COLO668 (cell line): ENCODE results near the gene ANP32A.
"Not testable (repeated sequence)": the region's sequence is repeated elsewhere in the genome, so short reads cannot be mapped to it uniquely, and the experiment has no call there.

Experiments used
- DNase-seq: peaks from one replicate; lab custom pipeline; 2025; ENCODE audit not compliant: unreplicated experiment; lab: John Stamatoyannopoulos, UW

The ANP32A gene

DNA sequence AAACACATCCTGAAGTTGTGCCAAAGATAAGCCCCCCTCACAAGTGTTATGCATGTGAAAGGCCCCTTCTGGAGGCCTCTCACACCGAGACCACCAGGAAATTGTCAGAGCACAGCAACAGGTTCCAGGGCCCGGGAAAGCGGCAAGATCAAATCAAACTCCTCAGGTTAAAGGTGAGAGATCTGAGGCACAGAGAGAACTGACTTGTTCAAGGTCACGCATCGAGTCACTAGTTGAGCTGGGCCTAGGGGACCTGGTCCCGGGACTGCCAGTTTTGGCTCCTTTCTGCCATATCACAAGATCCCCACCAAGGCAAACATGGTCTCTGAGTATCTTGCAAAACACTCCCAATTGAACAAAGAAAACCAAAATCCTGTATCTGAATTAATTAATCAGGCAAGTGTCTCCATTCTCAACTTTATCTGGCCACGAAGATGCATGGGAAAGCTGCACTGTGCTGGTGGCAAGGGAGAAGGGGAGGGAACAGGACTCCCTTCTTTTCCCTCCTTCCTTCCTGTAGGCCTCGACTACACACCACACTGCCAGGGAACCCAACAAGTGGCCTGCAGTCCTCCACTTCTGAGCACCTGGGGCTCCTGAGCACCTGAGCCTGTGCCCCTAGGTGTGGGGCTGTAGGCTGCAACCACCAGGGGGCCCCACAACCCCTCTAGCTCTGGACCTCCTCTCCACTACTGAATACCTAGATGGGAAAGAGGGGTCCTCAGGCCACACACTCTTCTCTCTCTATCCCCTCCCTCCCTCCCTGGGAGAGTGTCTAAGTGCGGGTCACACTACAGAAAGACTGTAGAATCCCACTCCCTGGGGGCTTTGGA, 37.3 kb downstream of the ANP32A start:
- DNase-seq: peak; percentile 43

- no peak for DNase-seq
Measured at GRCh38 chr15:68782589-68783161, 38.0 kb downstream of the ANP32A start.

DNA sequence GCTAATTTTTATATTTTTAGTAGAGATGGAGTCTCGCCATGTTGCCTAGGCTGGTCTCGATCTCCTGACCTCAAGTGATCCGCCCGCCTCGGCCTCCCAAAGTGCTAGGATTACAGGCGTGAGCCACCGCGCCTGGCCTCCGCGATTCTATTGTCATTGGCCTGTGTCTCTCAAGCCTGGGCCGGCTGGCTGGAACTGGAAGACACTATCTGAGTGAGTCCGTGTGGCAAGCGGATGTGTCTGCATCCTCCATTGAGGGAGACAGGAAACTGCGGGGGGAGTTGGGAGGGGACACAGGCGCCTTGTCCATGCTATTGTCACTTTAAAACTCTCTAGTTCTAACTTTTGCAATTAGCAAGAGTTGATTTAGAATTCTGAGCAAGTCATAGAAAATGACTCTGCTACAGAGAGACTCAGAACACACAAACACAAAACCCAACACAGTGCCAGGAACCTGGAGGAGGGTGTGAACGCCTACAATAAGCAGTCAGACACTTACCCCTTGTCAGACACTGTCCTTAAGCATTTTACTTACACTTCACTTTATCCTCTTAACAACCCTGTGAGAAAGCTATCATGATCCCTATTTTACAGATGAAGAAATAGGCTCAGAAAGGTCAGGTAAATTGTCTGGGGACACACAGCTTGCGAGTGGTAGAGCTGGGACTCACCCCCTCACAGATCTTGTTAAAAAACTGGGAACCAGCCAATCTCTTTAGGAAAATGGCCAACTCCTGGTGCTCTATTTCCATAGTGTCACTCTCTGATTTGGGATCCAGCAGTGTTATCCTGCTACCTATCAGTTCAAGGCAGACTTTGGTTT, 38.7 kb downstream of the ANP32A start:
- no peak for DNase-seq

GRCh38 chr15:68781217-68781616, 39.5 kb downstream of the ANP32A start:
- no peak for DNase-seq

GRCh38 chr15:68778876-68779275, 41.8 kb downstream of the ANP32A start:
- DNase-seq: no peak

DNA sequence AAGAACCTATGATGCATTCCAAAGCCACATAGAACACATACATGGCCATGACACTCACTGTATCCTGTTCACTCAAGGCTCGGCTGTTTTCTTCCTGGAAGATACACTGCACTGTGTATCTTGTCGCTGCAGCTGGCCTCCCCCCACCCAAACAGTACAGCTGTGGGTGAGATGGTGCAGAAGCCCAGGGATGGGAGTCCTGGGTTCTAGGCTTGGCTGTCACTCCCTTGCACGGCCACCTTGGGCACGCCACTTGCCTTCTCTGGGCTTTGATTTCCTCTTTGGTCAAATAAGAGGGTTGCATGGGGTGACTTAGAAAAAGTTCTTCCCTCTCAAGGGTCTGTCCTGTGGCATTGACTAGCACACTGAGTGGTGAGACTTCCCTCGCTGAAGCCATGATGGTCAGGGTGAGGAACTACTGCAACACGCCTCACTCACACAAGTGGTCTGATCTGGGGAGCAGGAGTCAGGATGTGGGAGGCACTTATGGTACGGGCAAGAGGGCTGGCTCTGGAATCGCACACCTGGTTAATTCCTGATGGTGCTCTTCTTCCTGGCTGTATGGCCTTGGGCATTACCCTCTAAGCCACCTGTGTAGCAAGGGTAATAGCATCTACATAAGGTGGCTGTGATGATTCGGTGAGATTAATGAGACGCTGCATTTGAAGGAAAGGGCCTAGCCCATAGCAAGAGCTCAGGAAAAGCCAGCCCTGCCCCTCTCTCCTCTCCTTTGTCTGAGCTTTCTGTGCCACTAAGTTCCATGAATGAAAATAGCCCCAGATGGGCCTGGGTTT, 44.0 kb downstream of the ANP32A start:
- DNase-seq: no peak

DNA sequence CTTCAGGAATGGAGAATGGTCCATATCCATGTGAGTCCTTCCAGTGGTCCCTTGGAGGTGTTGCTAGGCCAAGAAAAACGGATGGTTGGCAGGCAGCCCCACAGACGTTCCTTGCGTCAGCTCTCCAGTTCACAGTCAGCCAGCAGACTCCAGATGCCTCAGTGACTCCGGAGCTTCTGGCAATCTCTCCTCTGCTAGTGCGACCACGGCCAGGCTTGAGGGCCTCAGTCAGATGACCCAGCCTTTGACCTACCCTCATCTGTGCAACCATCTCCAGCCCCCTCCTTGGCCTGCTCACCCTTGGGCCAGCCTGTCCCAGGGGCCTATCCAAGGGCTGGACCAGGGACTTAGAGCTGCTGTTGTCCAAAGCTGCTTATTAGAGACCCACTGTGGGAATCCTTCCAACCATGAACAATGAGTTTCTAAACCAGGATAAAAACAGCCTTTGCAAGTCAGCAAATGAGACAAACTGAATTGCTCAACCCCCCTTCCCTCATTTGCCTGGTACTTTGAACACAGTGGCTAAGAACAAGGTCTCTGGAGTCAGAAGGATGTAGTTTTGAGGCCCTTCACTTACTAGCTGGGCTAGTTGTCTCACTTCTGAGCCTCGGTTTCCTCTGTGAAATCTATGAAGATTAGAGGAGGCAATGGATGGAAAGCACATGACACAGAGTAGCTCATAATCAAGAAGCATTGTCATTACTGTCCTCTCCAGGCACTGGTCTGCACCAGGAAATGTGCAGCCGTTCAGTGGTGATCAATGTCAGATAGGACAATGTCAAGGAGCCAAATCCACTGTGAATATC, 44.8 kb downstream of the ANP32A start:
- DNase-seq: no peak

DNA sequence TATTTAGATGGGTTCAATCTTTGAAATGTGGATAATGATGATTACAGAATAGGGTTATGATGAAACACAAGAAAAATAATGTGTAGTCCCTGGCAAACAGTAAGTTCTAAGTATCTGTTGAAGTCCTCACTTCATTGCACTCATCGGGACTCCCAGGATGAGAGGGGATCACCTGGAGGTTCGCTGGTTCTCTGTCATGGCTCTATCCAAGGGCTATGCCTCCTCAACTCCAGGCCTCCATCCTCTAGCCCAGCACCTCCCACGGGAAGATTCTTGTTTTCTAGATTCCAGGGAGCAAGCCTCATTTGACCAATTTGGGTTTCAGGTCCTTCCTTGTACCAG, 45.5 kb downstream of the ANP32A start:
- no peak for DNase-seq

DNA sequence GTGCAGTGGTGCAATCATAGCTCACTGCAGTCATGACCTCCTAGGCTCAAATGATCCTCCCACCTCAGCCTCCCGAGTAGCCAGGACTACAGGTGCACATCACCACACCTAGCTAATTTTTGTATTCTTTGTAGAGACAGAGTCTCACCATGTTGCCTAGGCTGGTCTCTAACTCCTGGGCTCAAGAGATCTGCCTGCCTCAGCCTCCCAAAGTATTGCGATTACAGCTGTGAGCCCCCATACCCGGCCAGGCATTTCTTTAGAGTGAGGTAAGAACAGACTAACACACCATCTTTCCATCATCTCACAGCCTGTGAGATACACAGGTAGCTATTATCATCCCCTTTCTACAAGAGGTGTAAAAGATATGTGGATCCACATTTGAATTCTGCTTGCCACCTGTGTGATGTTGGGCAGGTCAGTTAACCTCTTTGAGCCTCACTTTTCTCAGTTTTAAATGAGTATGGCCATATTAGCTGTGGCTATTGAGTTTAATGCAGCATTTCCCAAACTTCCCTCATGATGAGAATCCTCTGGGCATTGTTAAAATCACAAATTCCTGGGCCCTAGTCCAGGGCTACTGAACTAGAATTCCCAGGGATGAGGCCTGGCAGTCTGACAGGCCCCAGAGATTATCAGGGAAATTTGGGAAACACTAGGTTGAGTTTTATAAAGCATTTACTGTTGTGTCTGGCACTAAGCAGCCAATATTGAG, 46.0 kb downstream of the ANP32A start:
- no peak for DNase-seq

DNA sequence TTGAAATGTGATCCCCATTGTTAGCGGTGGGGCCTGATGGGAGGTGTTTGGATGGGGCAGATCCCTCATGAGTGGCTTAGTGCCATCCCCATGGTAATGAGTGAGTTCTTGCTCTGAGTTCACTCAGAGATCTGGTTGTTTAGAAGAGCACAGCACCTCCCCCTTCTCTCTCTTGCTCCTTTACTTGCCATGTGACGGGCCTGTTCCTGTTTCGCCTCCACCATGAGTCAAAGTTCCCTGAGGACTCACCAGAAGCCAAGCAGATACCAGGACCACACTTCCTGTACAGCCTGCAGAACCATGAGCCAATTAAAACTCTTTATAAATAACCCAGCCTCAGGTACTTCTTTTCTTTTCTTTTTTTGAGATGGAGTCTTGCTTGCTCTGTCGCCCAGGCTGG, 46.6 kb downstream of the ANP32A start:
- no peak for DNase-seq

GRCh38 chr15:68773036-68773435, 47.7 kb downstream of the ANP32A start:
- no peak for DNase-seq

DNA sequence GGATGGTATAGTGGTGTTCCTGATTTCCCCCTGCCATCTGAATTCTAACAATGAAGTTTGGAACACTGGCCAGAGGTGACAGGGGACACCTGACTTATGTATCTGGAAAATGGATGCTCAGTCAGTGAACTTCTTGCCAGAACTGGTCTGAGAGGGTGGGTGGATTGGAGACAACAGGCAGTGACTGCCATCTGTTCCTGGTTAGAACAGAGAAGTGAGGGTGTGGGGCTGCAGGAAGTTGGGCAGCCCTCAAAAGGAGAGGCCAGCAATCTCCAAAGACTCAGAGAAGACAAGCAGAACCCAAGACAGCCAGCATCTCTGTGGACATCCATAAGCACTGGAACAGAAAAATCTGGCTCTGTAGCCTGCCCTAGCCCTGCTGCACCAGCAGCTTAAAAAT, 50.5 kb downstream of the ANP32A start:
- no peak for DNase-seq

DNA sequence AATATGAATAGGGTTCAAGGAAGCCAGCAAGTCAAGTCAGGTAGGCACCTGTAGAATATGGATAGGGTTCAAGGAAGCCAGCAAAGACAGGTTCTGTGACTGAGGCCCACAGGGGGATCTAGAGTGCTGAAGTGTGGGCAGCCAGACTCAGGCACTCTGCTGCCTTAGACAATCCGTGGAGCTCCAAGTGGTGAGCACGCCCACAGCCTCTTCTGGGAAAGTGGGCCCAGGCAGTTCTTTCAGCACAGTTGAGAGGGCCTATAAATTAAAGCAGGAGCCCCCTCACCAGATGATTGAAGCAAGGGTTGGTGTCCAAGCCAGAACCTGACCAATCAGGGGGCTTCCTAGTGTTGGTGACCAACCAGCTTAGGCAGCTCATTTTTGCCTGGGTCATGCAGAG, 51.0 kb downstream of the ANP32A start:
- no peak for DNase-seq

- no peak for DNase-seq
Measured at GRCh38 chr15:68768321-68768720, 52.4 kb downstream of the ANP32A start.

- DNase-seq: no peak
Measured at GRCh38 chr15:68767833-68768232, 52.9 kb downstream of the ANP32A start.

DNA sequence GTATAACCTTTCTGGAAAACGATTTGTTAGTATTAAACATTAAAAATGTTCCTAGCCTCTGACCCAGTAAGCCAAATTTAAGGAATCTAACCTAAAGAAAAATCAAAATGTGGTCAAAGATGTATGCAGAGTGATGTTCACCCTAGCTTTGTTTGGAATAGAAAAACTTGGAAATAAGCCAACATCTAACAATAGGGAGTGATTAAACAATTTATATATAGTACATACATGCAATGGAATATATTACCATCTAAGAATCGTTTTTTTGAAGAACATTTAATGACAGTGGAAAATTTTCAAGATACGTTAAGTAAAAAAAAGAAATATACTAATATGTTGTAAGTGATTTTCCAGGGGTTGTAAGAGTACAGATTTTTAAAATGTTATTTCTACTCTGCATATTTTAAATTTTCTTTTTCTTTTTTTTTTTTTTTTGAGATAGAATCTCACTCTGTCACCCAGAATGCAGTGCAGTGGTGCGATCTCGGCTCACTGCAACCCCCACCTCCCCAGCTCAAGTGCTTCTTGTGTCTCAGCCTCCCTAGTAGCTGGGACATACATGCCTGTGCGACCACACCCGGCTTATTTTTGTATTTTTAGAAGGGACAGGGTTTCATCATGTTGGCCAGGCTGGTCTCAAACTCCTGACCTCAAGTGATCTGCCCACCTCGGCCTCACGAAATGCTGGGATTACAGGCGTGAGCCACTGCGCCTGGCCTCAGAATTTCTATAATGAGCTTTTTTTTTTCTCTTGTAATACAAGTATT, 54.9 kb downstream of the ANP32A start:
- no peak for DNase-seq

DNA sequence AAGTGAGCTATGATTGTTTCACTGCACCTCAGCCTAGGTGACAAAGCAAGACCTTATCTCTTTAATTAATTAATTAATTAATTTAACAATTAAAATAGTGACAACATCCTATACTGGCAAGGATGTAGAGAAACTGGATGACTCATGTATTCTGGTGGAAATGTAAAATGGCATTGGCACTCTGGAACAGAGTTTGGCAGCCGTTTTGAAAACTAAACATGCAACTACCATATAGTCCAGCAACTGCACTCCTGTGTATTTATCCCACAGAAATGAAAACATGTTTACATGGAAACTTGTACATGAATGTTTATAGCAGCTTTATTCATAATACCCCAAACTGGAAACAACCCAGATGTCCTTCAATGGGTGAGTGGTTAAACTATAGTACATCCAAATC, 56.6 kb downstream of the ANP32A start:
- no peak for DNase-seq

DNA sequence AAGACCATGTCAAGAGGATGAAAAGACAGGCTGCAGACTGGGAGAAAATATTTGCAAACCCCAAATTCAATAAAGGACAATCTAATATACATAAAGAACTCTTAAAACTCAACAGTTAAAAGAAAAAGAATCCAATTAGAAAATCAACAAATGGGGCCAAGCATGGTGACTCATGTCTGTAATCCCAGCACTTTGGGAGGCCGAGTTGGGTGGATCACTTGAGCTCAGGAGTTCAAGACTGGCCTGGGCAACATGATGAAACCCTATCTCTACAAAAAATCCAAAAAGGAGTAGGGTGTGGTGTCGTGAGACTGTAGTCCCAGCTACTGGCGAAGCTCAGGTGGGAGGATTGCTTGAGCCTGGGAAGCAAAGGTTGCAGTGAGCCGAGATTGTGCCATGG, 57.6 kb downstream of the ANP32A start:
- no peak for DNase-seq

- not testable (repeated sequence) for DNase-seq
Measured at GRCh38 chr15:68759982-68760579, 60.6 kb downstream of the ANP32A start.
